SU-DHL-6 (cell line): Measurements from ENCODE around the gene CKAP2L.

Experiments
- H2AFZ ChIP-seq: fragments of 200-600 bp; sonication (generic); 2 replicates; pipeline ENCODE4 v1.6.1; 2014; ENCODE audit warnings: low read depth, mild to moderate bottlenecking, moderate library complexity, mixed read lengths, antibody characterized with exemption, low read length; ENCODE audit not compliant: severe bottlenecking
- H3F3A ChIP-seq: fragments of 200-600 bp; shearing (Covaris generic); 2 replicates; pipeline ENCODE4 v1.6.0; 2016; ENCODE audit warnings: antibody characterized with exemption, mild to moderate bottlenecking; ENCODE audit not compliant: insufficient read depth
- H3K27ac ChIP-seq: fragments of 200-600 bp; sonication (generic); 2 replicates; pipeline ENCODE4 v1.5.1; 2016; ENCODE audit warnings: low read depth, mild to moderate bottlenecking, low read length, moderate library complexity, mixed read lengths
- H3K27me3 ChIP-seq: fragments of 200-600 bp; sonication (generic), shearing (Covaris generic); 2 replicates; pipeline ENCODE4 v1.6.0; 2014; ENCODE audit warnings: mild to moderate bottlenecking, low read length
- H3K36me3 ChIP-seq: fragments of 200-600 bp; sonication (generic); 2 replicates; pipeline ENCODE4 v1.6.1; 2014; ENCODE audit warnings: mild to moderate bottlenecking, low read length, mixed read lengths
- H3K4me2 ChIP-seq: fragments of 300-600, 200-600 bp; shearing (Covaris generic), sonication (generic); 2 replicates; pipeline ENCODE4 v1.6.0; 2014; ENCODE audit warnings: low read length, low read depth, mild to moderate bottlenecking; ENCODE audit not compliant: poor library complexity, severe bottlenecking
- H3K4me3 ChIP-seq: fragments of 200-600 bp; sonication (generic); 2 replicates; pipeline ENCODE4 v1.5.1; 2014; ENCODE audit warnings: antibody characterized with exemption, low read length, mild to moderate bottlenecking, mixed read lengths; ENCODE audit not compliant: insufficient read depth, poor library complexity, severe bottlenecking
- H3K79me2 ChIP-seq: fragments of 200-600 bp; sonication (generic); 2 replicates; pipeline ENCODE4 v1.6.1; 2014; ENCODE audit warnings: mild to moderate bottlenecking, low read length, moderate library complexity; ENCODE audit not compliant: insufficient read depth
- H3K9ac ChIP-seq: fragments of 200-600 bp; sonication (generic); 2 replicates; pipeline ENCODE4 v1.7.0; 2014; ENCODE audit warnings: mild to moderate bottlenecking, low read length
- H3K9me2 ChIP-seq: fragments of 200-600 bp; sonication (generic); replicated peaks from 2 replicates; pipeline ENCODE4 v1.6.1; 2014; ENCODE audit warnings: low read length; ENCODE audit not compliant: insufficient read depth
- H3K9me3 ChIP-seq: fragments of 200-600 bp; sonication (generic); 2 replicates; pipeline ENCODE4 v1.6.1; 2014; ENCODE audit warnings: low read length, mixed read lengths; ENCODE audit not compliant: insufficient read depth
- H4K20me1 ChIP-seq: fragments of 200-600 bp; sonication (generic); 2 replicates; pipeline ENCODE4 v1.6.1; 2014; ENCODE audit warnings: low read depth, mild to moderate bottlenecking, antibody characterized with exemption, low read length, moderate library complexity, mixed read lengths
- CTCF ChIP-seq: fragments of 200-600 bp; sonication (generic); IDR thresholded peaks from one replicate; pipeline ENCODE4 v1.5.1; 2017; ENCODE audit warnings: antibody characterized with exemption, mild to moderate bottlenecking, low read length, moderate library complexity; ENCODE audit not compliant: insufficient read depth, poor library complexity, severe bottlenecking
- EZH2phosphoT487 ChIP-seq: fragments of 200-600 bp; sonication (generic), shearing (Covaris generic); conservative IDR thresholded peaks from 2 replicates; pipeline ENCODE4 v1.6.1; 2018; ENCODE audit warnings: mild to moderate bottlenecking, antibody characterized with exemption, low read length, moderate library complexity, mixed read lengths

CKAP2L gene

GRCh38 chr2:112805542-112805941 lies 41.1 kb upstream of the CKAP2L start:
- Histone ChIP-seq H2AFZ (no peak overlapping the region), H4K20me1 (no peaks in the 10 kb centered on the region), H3K27ac (no peak overlapping the region), H3K4me2 (no peak overlapping the region), H3K4me3 (no peak overlapping the region), H3F3A (no peaks in the 10 kb centered on the region), H3K9me2 (no peaks in the 10 kb centered on the region), H3K27me3 (no peaks in the 10 kb centered on the region), H3K36me3 (0 out of 2 replicates have a peak, but pooled peaks cover 4% of the 10 kb centered on the region), H3K79me2 (no peaks in the 10 kb centered on the region), H3K9ac (no peak overlapping the region), H3K9me3 (peaks cover 6% of the 10 kb centered on the region; the same call in 1 of the 2 replicates)
- TF ChIP-seq CTCF (no peak), EZH2phosphoT487 (no peak)

- no peaks in the 10 kb centered on the region for H3K9me2 ChIP-seq
- no peaks in the 10 kb centered on the region for H3K27me3 ChIP-seq
- no peak overlapping the region for H3K4me2 ChIP-seq
- H3F3A ChIP-seq = no peaks in the 10 kb centered on the region
- H3K4me3 ChIP-seq = no peak overlapping the region
- peaks cover 6% of the 10 kb centered on the region; the same call in 1 of the 2 replicates for H3K9me3 ChIP-seq
- no peaks in the 10 kb centered on the region for H3K79me2 ChIP-seq
- no peak overlapping the region for H3K27ac ChIP-seq
- no peaks in the 10 kb centered on the region for H4K20me1 ChIP-seq
- H3K9ac ChIP-seq = no peak overlapping the region
- 0 out of 2 replicates have a peak, but pooled peaks cover 4% of the 10 kb centered on the region for H3K36me3 ChIP-seq
- no peak overlapping the region for H2AFZ ChIP-seq
- TF ChIP-seq CTCF (no peak), EZH2phosphoT487 (no peak)
Measured at GRCh38 chr2:112803691-112804521, 39.5 kb upstream of the CKAP2L start.

GRCh38 chr2:112800881-112801583 lies 36.6 kb upstream of the CKAP2L start:
- Histone ChIP-seq H3K4me3 (no peak overlapping the region), H4K20me1 (no peaks in the 10 kb centered on the region), H3K9ac (no peak overlapping the region), H3K9me2 (no peaks in the 10 kb centered on the region), H3F3A (no peaks in the 10 kb centered on the region), H3K36me3 (no peaks in the 10 kb centered on the region), H3K79me2 (no peaks in the 10 kb centered on the region), H3K9me3 (no peaks in the 10 kb centered on the region), H3K27ac (no peak overlapping the region), H3K4me2 (no peak overlapping the region), H2AFZ (no peak overlapping the region), H3K27me3 (no peaks in the 10 kb centered on the region)
- TF ChIP-seq CTCF (no peak), EZH2phosphoT487 (no peak)
